NCI-H82 treated with DMSO at 0.1 percent for 48 hours (cell line): Measurements from ENCODE around the gene PTPRCAP.
"Not testable (repeated sequence)": the region's sequence is repeated elsewhere in the genome, so short reads cannot be mapped to it uniquely, and the experiment has no call there.

Source experiments
- DNase-seq: peaks from one replicate; lab custom pipeline; 2025; ENCODE audit not compliant: unreplicated experiment; lab: John Stamatoyannopoulos, UW

PTPRCAP gene

DNA sequence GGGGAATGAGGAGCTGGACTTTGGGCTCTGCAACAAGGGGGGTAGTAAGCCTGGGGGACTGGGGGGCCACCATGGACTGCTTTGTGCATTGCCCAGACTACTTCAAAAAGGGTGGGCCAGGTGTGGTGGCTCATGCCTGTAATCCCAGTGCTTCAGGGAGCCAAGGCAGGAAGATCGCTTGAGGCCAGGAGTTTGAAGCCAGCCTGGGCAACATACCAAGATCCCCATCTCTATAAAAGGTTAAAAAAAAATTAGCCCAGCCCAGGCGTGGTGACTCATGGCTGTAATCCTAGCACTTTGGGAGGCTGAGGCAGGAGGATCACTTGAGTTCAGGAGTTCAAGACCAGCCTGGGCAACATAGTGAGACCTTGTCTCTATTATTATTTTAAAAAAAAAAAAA lies 28.0 kb upstream of the PTPRCAP start:
- not testable (repeated sequence) for DNase-seq

DNA sequence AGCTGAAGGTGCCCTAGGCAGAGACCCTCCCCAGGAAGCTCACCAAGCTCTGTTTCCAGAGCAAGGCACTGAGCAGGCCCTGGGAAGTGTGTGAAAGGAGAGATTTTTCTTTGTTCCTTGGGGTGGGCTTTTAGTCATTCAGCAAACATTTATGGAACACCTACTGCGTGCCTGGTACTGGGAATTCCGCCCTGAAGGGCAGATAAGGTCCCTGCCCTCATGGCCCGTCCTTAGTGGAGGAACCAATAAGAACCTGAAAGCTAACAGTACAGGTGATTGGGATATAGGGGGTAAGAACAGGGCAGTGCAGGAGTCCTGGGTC lies 27.7 kb upstream of the PTPRCAP start:
- DNase-seq = no peak

DNA sequence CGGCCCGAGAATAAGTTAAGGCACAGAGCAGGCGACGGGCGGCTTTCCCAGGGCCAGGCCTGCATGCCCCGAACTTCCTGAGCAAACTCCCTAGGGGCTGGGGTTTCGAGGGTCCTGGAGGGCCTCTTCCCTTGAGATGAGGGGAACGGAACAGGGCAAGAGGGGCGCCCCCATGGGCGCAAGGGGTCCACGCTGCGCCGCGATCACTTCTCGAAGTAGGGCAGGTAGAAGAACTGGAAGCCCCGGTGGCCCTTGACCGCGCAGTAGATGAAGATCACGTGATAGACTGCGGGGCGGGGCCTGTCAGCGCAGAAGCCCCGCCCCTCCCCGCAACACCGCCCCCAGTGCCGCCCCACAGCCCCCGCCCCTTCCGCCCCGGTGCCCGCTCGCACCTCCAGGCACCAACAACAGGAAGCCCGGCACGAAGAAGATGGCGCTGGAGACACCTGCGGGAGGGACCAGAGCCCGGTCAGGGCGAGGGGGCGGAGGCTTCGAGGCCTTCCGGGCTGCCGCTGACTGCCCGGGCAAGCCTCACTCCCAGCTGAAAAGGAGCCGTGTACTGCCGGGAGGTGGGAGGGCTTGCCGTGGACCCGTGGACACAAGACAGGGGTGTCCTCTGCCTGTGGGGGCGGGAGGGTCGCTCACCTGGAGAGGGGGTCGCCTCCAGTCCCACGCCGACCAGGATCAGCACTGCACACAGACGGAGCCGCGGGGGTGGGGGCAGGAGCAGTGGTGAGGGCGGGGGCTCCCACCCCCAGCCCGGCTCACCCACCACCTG lies 27.1 kb upstream of the PTPRCAP start:
- no peak for DNase-seq

DNA sequence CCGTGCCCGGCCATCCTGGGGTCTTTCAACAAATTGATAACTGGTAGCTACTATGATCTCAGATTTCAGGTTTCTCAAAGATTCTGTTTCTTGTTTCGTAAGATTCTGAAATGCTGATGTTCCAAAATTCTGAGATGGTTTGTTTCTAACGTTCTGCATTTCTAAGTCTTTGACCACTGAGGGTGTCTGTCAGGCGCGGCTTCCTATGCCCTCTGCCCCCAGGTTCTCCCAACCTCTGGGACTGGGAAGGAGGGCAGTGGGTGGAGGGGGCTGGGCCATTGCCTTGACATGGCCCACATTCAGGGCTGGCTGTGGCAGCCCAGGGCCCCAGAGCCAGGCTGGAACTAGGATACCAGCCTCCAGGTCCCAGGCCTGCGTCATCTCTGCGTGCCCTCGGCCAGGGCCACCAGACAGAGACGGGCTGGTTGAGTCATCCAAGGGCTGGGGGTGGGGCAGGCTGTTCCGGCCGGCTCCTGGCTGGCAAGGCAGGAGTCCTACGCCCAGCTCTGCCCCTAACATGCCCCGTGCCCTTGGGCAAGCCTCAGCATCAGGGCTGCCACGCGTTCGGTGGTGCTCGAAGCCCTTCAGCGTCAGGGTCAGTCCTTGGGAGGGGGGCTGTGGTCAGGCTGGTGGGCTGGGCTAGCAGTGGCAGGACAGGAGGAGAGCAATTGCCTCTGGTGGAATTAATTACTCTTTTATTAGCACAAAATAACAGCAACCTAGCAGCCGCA lies 26.4 kb upstream of the PTPRCAP start:
- DNase-seq = no peak

DNA sequence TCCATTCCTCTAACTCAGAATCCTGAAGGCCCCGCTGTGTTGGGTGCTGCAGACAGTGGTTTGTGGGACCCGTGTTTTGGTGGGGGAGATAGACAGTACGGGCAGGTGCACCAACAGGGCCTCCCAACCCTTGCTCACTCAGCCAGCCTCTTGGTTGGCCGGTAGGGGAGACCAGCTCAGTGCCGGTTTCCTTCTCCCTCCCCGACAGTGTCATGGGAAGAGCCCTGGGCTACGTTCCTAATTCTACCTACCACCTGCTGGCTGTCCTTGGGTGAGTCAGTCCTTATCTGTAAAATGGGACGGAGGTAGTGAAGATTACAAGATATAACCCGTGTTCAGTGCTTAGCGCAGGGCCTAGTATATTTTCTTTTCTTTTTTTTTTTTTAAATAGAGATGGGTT lies 25.7 kb upstream of the PTPRCAP start:
- DNase-seq = no peak

DNA sequence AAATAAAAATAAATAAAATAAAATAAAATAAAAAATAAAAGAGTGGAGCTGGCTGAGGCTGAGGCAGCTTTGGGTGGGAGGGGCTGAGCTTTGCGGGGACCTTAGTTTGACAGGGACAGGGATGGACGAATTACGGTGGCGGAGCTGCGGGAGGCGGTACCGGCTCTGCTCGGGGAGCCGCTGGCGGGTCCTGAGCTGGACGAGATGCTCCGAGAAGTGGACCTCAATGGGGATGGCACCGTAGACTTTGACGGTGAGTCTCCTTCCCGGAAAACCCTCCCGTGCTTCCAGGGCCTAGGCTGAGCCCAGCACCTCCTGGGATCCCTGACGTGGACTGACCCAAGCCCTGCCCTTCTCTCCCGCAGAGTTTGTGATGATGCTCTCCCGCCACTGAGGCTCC lies 20.8 kb upstream of the PTPRCAP start:
- no peak for DNase-seq

DNA sequence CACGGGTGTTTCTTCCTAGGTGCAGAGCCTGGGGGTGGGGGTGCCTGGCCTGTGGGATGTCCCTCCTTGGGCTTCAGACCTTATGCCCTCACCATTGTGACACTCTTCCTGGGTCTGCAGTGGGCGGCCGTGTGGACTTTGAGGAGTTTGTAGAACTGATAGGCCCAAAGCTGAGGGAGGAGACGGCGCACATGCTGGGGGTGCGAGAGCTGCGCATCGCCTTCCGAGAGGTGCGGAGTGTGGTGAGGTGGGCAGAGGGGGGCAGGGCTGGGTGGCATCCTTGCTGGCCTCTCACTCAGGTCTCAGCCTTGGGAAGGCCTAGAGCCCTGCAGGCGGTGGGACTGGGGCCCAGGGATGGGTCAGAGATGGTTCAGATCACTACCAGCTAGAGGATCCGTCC lies 20.0 kb upstream of the PTPRCAP start:
- DNase-seq = no peak

DNA sequence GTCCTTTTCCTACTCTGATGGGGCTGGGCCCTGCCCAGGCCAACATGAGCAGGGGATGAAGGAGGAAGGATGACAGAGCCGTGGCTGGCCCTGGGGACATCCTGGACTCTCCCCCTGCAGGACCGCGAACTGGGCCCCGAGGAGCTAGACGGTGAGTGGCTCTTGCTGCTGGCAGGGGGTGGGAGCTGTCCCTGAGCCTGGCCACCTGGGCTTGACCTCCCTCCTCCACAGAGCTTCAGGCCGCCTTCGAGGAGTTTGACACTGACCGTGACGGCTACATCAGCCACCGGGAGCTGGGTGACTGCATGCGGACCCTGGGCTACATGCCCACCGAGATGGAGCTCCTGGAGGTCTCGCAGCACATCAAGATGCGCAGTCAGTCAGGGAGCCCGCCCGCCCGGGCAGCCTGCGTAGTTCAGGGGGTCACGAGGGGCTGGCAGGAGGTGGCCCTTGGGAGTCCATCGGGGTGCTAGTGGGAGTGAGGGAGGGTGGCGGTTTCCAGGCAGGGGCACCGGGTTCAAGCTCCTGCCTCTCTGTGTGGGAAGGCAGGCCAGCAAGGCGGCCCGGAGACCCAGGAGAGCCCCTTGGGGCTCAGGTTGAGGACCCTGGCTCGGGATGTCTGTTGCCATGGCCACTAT lies 18.7 kb upstream of the PTPRCAP start:
- no peak for DNase-seq

DNA sequence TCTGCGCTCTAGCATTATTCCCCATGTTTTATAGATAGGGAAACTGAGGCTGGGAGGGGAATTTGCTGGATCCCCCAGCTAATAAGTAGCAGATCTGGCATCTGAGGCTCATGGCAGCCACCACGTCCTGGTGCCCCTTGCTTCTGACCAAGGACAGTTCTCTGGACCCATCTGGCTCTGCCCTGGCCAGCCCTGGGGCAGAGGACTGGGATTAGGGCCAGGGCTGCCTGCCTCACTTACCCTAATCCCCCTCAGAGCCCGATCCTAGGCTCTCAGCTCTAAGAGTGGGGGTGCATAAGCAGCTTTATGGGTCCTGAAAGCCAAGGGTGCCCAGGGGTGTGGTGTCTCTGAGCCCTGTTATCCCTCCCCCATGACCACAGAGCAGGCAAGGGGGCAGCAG lies 17.6 kb upstream of the PTPRCAP start, which contains the start of gene CABP4:
TSS of gene CABP4 (plus strand) at position 301 of the 400 bp plus-strand sequence. CDS start at position 371, 70 bp downstream.
- no peak for DNase-seq

DNA sequence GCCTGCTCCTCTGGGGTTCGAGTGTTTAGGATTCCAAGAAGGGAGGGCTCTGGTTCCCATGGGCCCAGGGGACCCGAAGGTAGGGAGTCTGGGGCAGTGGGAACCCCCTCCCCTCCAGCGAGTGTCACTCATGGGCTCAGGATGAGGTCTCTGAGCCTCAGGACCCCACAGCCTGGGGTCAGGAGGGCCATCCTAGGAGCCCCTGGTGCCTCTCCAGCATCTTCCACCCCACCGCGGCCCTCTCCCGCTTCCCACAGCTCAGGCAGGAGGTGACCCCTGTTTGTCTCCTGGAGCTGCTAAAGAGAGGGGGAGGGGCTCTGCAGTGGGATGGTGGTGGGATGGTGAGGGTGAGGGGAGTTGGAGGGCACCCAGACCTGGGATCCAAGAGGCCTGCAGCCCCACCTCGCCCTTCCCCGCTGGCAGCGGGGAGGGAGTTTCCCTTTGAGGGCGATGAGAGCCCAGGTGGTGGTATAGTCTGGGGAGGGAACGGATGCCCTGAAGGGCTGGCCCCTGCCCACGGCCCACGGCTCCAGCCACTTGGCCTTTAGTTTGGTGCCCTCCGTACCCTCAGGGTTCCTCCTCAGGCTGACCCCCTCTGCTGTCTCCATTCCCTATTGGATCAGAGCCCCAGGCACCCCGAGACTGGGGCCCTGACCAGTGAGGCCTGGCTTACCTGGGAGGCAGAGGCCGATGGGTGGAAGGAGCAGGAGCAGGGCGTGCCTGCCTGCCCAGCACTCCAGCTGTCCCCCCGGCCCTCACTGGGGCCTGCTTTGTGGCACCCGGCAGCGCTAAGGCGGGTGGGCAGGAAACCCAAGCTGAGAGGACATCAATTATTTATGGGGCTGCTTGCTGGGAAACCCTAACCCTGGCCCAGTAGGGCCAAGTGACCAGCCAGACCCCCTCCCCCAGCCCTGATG lies 16.6 kb upstream of the PTPRCAP start:
- no peak for DNase-seq

DNA sequence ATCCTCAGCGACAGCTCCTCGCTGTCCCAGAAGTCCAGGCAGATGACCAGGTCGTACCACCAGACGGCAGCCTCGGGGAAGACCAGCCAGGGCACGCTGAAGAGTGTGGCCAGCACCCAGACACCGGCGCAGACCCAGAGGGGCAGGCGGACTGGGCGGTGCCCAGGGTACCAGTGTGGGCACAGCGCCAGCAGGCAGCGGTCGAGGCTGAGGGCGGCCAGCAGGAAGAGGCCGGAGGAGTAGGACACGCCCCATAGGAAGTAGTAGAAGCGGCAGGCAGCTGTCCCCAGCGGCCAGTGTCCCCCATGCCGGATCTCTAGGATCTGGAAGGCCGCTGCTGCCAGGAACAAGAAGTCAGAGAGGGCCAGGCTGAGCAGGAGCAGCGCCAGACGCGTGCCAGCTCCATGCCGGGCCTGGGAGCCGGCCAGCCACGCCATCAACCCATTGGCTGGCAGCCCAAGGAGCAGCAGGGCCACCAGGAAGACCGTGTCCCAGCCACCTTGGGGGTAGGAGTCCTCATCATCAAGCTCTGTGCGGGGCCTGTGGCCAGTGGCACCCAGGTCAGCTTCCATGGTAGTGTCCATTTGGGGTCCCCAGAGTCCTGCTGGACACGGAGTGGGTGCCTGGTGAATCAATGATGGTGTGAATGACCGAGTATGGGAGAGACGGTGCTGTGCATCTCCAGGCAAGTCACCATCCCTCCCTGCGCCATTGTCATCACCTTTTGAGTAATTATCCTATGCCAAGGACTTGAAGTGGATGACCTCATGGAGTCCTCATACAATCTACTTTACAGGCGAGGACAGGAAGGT lies 14.9 kb upstream of the PTPRCAP start, which contains the start of gene GPR152:
TSS of gene GPR152 (minus strand) at position 589 of the 812 bp plus-strand sequence. CDS start at position 584, 5 bp downstream.
- DNase-seq = no peak

DNA sequence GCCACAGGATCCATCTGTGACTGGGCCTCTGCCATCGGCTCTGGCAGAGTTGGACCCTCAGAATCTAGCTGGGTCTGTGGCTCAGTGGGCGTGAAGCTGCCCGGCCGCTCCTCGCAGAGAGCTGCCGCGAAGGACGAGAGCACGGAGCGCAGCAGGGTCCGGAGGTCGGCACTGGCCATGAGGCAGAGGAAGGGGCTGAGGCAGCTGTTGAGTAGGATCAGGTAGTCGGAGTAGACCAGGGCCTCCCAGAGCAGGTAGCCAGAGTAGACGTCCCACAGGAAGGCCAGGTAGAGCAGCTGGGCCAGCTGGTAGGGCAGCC lies 14.1 kb upstream of the PTPRCAP start:
- DNase-seq = no peak

DNA sequence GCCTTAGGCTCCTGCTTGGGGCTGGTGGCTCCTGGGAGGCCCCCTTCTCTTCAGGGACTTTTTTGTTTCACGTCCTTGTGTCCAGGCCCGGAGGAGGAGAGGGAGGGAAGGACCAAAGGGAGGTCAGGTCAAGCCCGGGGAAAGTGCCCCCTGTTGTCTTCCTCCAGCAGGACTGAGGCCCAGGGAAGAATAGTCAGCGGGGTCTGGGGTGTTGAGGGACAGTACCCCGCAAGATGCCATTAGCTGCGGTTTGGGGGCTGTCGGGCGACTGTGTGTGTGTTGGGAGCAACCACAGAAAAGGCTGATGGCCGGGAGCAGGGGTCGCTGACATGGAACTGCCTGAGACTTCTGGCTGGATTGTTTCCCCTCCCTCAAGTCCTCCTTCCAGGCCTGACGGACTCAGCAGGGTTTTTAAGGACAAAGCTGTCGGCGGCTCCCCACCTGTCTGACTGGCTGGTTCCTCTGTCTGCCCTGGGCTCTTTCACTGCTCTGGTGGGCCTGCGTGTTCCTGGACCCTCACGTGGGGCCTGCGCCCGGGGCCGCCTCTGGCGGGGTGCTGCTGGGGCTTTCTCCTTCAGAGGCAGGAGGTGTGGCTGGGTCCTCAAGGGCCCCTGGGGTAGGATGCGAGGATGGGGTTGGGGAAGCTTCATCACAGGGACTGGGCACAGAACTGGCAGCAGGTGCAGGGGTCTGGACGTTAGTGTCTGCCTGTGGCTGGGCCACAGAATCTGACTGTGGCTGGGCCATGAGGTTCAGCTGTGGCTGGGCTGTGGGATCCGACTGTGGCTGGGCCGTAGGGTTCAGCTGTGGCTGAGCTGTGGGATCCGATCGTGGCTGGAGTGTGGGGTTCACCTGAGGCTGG lies 13.5 kb upstream of the PTPRCAP start:
- no peak for DNase-seq

DNA sequence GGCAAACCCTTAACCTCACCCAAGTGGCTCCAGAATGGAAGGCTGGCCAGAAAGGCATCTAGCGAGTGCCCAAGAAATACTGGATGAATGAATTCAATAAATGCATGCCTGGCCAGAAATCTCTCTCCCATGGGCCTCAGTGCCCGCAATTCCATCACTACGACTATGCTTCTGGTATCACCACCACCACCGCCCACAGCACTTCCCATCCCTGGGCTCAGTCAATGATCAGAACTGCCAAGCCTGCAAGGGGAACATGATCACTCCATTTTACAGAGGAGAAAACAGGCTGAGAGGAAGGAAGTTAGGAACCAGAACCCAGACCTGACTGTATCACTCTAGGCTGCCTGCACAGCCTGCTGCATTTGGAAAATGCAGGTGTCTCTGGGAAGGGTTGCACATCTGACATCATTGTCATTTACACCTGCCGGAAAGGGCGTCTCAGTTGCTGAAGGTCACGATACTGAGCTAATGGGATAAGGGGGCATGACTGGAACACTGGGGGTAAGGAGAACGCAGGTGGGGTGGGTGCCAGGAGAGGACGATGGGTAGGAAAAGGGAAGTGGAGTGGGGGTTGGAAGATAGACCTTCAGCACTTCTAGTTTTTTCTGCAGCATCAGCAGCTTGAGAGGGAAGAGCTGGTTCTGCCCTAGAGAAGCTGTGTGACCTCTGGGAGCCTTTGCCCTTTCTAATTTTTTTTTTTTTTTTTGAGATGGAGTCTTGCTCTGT lies 11.8 kb upstream of the PTPRCAP start:
- no peak for DNase-seq

DNA sequence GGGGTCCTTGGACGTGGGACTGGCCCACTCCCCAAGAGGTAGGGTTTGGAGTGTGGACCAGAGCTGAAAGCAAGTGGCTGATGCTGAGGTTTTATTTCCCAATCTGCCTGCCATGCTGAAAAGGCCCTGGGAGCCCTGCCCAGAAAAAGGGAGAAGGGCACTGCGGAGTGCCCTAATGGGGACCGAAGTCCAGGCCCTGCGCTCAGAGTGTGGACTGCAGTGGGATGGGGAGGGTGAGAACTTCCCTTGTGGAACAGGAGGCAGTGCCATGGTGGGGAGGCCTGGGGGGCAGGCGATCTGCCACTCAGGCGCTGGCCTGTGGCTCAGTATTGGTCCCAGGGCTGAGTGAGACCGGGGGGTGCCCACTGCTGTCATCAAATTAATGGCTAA lies 10.7 kb upstream of the PTPRCAP start:
- DNase-seq = no peak

DNA sequence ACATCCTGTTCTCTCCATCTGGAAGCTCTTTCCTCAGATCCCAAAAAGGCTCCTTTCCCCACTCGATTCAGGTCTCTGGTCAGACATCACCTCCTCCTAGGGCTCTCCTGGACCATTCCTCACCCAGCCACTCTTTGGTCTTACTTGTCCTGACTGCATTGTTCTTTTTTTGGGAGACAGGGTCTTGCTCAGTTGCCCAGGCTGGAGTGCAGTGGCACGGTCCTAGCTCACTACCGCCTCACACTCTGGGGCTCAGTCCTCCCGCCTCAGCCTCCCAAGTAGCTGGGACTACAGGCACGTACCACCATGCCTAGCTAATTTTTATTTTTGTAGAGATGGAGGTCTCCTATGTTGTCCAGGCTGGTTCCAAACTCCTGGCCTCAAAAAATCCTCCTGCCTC lies 8.0 kb upstream of the PTPRCAP start:
- DNase-seq = no peak

DNA sequence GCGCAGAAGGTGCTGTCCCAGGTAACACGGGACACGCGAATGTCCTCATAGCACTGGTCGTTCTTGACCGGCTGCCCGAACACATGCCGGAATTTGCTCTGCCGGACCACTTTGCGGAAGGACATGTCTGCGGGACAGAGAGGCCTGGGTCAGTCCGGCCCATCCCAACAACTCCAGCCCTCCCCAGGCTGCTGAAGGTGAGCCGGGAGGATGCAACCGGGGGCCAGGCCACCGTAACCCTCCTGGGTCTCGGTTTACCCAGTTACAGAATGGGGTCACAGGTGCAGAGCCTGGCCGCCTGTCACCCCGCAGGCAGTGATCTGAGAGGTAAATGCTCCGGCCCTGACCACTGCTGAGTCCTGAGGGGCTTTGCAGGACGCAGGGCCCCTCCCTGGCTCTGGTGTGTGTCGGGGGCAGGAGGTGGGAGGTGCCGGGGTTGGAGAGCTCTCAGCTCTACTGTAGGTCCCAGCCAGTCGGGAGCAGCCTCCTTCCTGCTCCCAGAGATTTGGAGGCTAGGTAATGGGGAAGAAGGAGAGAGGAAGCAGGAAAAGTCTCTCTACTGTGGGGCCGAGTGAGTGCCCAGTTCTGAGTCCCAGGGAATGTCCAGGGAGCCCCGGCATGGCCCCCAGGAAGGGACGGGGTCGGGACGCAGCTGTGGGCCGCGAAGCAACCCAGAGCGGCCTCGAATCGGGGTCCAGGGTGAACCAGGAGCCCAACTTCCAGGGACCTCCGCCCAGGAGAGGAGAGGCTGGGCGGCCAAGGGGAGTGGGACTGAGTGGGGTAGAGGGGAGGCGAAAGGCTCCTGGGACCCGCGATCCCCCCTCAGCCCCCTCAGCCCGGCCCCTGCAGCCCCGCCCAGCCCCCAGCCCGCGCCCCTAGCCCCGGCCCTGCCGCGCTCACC lies 5.3 kb upstream of the PTPRCAP start:
- no peak for DNase-seq
